ENCODE data around the gene TAL1.
"Not testable (repeated sequence)": the region's sequence is repeated elsewhere in the genome, so short reads cannot be mapped to it uniquely, and the experiment has no call there.

The TAL1 gene

GRCh38 chr1:47210666-47211065 lies 21.4 kb downstream of the TAL1 start:
- no peak for DNase-seq

GRCh38 chr1:47209725-47210325 lies 22.2 kb downstream of the TAL1 start:
- no peak for DNase-seq

- DNase-seq, result no peak
Measured at GRCh38 chr1:47209091-47209490, 22.9 kb downstream of the TAL1 start.

- DNase-seq, result no peak
Measured at GRCh38 chr1:47208374-47208850, 23.6 kb downstream of the TAL1 start.

GRCh38 chr1:47207803-47208373 lies 24.1 kb downstream of the TAL1 start:
- DNase-seq, result peak; percentile 18

GRCh38 chr1:47205918-47206317 lies 26.1 kb downstream of the TAL1 start:
- no peak for DNase-seq

- not testable (repeated sequence) for DNase-seq
Measured at GRCh38 chr1:47203504-47203903, 28.5 kb downstream of the TAL1 start.

GRCh38 chr1:47201179-47201578 lies 30.8 kb downstream of the TAL1 start:
- no peak for DNase-seq

- no peak for DNase-seq
Measured at GRCh38 chr1:47198214-47198613, 33.8 kb downstream of the TAL1 start.

- no peak for DNase-seq
Measured at GRCh38 chr1:47196622-47197021, 35.4 kb downstream of the TAL1 start.

GRCh38 chr1:47195981-47196380 lies 36.0 kb downstream of the TAL1 start:
- DNase-seq, result not testable (repeated sequence)

GRCh38 chr1:47194311-47194710 lies 37.7 kb downstream of the TAL1 start:
- no peak for DNase-seq

- DNase-seq, result not testable (repeated sequence)
Measured at GRCh38 chr1:47193496-47193895, 38.5 kb downstream of the TAL1 start.

GRCh38 chr1:47192458-47193384 lies 39.3 kb downstream of the TAL1 start:
- DNase-seq, result peak; percentile 76

- DNase-seq, result no peak
Measured at GRCh38 chr1:47191940-47192457, 40.0 kb downstream of the TAL1 start.

- no peak for DNase-seq
Measured at GRCh38 chr1:47190857-47191256, 41.2 kb downstream of the TAL1 start.

- DNase-seq, result no peak
Measured at GRCh38 chr1:47190509-47190855, 41.5 kb downstream of the TAL1 start.

GRCh38 chr1:47189844-47190508 lies 42.0 kb downstream of the TAL1 start, which contains the start of gene PDZK1IP1:
Gene PDZK1IP1, minus strand, starts transcription at chr1:47190036. Its CDS starts 104 bp downstream, at chr1:47189932.
- no peak for DNase-seq

- no peak for DNase-seq
Measured at GRCh38 chr1:47188791-47189785, 42.9 kb downstream of the TAL1 start.

GRCh38 chr1:47187926-47188250 lies 44.1 kb downstream of the TAL1 start:
- no peak for DNase-seq

- DNase-seq, result no peak
Measured at GRCh38 chr1:47187231-47187925, 44.6 kb downstream of the TAL1 start.
